Heart right ventricle (tissue), 16 donors: ENCODE data around the gene CCDC7. TPM values are rescaled to one million over a fixed set of nuclear protein-coding genes. Genes with fewer than 3 reads are reported as not detected.
"Not testable (repeated sequence)": the region's sequence is repeated elsewhere in the genome, so short reads cannot be mapped to it uniquely, and the experiment has no call there.

ENCODE experiments used
- ATAC-seq, 8 donors: fragments of 200-7000 bp; cut with Tn5 transposase; one replicate each; pipeline ENCODE4 v1.9.1; 2020; ENCODE audit warnings: mild to moderate bottlenecking in 8 of 8, moderate library complexity in 8 of 8, moderate number of reproducible peaks in 1 of 8
- DNase-seq, 2 donors: peaks; one replicate each; pipeline ENCODE4 v3.0.0-alpha.2; 2020
- H3K27ac ChIP-seq, 10 donors: fragments of 200-600 bp; sonication (generic) in 2 of 10; one replicate each; pipeline versions ENCODE4 v1.5.0 to v1.8.0; 2020 to 2022; ENCODE audit warnings: mild to moderate bottlenecking in 3 of 10
- H3K27me3 ChIP-seq, 7 donors: fragments of 200-600 bp; one replicate each; pipeline ENCODE4 v1.8.0; 2021 to 2022; ENCODE audit warnings: mild to moderate bottlenecking in 2 of 7
- H3K36me3 ChIP-seq, 9 donors: fragments of 200-600 bp; sonication (generic) in 1 of 9; one replicate each; pipeline versions ENCODE4 v1.5.0 to v1.8.0; 2020 to 2022; ENCODE audit warnings: mild to moderate bottlenecking in 2 of 9
- H3K4me1 ChIP-seq, 9 donors: fragments of 200-600 bp; sonication (generic) in 1 of 9; one replicate each; pipeline versions ENCODE4 v1.5.0 to v1.8.0; 2020 to 2022; ENCODE audit warnings: mild to moderate bottlenecking in 4 of 9
- H3K4me3 ChIP-seq, 10 donors: fragments of 200-600 bp; sonication (generic) in 2 of 10; one replicate each; pipeline versions ENCODE4 v1.5.0 to v1.8.0; 2020 to 2022; ENCODE audit warnings: mild to moderate bottlenecking in 7 of 10, moderate library complexity in 2 of 10
- H3K9me3 ChIP-seq, 11 donors: fragments of 200-600 bp in 10 of 11; sonication (generic) in 2 of 11; one replicate each; pipeline versions ENCODE4 v1.5.0 to v1.8.0; 2013 to 2022; ENCODE audit warnings: mild to moderate bottlenecking in 2 of 11, control low read depth in 1 of 11, moderate library complexity in 1 of 11
- CTCF ChIP-seq, 9 donors: fragments of 200-600 bp; sonication (generic) in 2 of 9; IDR thresholded peaks; one replicate each; pipeline versions ENCODE4 v1.5.0 to v1.8.0; 2021 to 2022; ENCODE audit warnings: antibody characterized with exemption in 9 of 9, mild to moderate bottlenecking in 5 of 9, moderate library complexity in 1 of 9
- WGBS, 2 donors: extraction: QIAGEN DNeasy Blood & Tissue Kit; methylation state at CpG; one replicate each; pipeline ENCODE4 v1.1.7; 2013; ENCODE audit warnings: inconsistent platforms in 1 of 2; 5-methylcytosine and 5-hydroxymethylcytosine counted together
- intact Hi-C, 10 donors: fragments of 100-400 bp; cut with DNase I; formaldehyde crosslinking; loops; one replicate each; pipeline versions ENCODE4 v1.11.1 to v1.14.2; 2022
- polyA plus RNA-seq, 2 donors: library from polyadenylated mRNA; stranded (reverse); fragments of 200-250 nt; gene quantifications; one replicate each; pipeline ENCODE4 v1.2.3, GENCODE V29; 2013
- total RNA-seq, 10 donors: library from RNA; stranded (reverse); fragmentation: NEBNext Ultra II Directional in 3 of 10; extraction: Animal tissue kit (Norgen Biotek cat#: 25700) in 3 of 10; gene quantifications; one replicate each; pipeline versions ENCODE4 v1.2.1 to v1.2.4, GENCODE V29; 2021 to 2023
- donor health status: Arrhythmogenic right ventricular cardiomyopathy.
- donor health status: ischemic (EF 13 %, LVEDD 7.1; RV severe dilation, severe dysfunction).
- donor health status: healthy with polysubstance abuse.
- donor health status: DM: no; HTN: yes; CAD: no.
- donor health status: DM: no; HTN: no; CAD: no.
- donor health status: ischemic (EF 25% LVEDD 6.9; RV normal size, moderate dysfunction).
- donor health status: ischemic (EF 25% LVEDD 5.7; RV mildly dilated, moderate dysfunction).
- donor health status: healthy.
- donor health status: DM: yes; HTN: yes; CAD: no.
- donor health status: Ischemic cardiomyopathy.
- donor health status: ischemic (EF 35%, LVEDD 5.7; RV mildly dilated, moderate dysfunction).
- donor health status: nonischemic (EF 11% LVEDD 7.7; RV severe dilation, severe dysfunction).
- donor health status: DM: yes; HTN: yes; CAD: no.
- donor health status: PGD.
- donor health status: ischemic (EF 29% LVEDD 5.4; RV normal size, mild dysfunction).
- donor health status: nonischemic (EF 23%, LVEDD 6.1; RV moderate dilation, normal function).

CCDC7 gene
- total and polyA plus RNA-seq, 12 donors = 0.96 to 34.1 (median 20.4) TPM

- no peak overlapping the region for H3K27ac ChIP-seq
- TF ChIP-seq CTCF (IDR thresholded peaks at IDR 0.05) = no peak
- WGBS, 2 donors = 50 to 100% methylated on average over 1 of the region's 1 CpG
Measured at GRCh38 chr10:32627183-32627582, 181.2 kb downstream of the CCDC7 start.

GRCh38 chr10:32629910-32630309 lies 184.0 kb downstream of the CCDC7 start:
- Histone ChIP-seq H3K27ac (no peak overlapping the region), H3K4me3 (no peak overlapping the region), H3K27me3 (no peaks in the 10 kb centered on the region), H3K9me3 (peaks cover 0 to 20% (median 7%) of the 10 kb centered on the region in 11 donors), H3K4me1 (peaks cover 0 to 2% (median 0%) of the 10 kb centered on the region in 9 donors), H3K36me3 (peaks cover 0 to 9% (median 0%) of the 10 kb centered on the region in 9 donors)
- intact Hi-C loops = no loop called here
- no peak for TF ChIP-seq CTCF (IDR thresholded peaks at IDR 0.05)
- ATAC-seq = no peak
- no peak for DNase-seq

More at GRCh38 chr10:32627183-32627582, 181.2 kb downstream of the CCDC7 start:
- DNase-seq = no peak
- peaks cover 0 to 17% (median 0%) of the 10 kb centered on the region in 9 donors for H3K36me3 ChIP-seq
- no peaks in the 10 kb centered on the region for H3K27me3 ChIP-seq
- H3K4me3 ChIP-seq = no peak overlapping the region
- no peak for ATAC-seq
- peaks cover 0 to 20% (median 7%) of the 10 kb centered on the region in 11 donors for H3K9me3 ChIP-seq
- intact Hi-C loops = no loop called here
- H3K4me1 ChIP-seq = peaks cover 0 to 2% (median 0%) of the 10 kb centered on the region in 9 donors

- ATAC-seq (no peak), DNase-seq (no peak)
- Histone ChIP-seq H3K27me3 (no peaks in the 10 kb centered on the region), H3K4me1 (no peaks in the 10 kb centered on the region), H3K4me3 (no peak overlapping the region), H3K9me3 (peaks cover 0 to 47% (median 12%) of the 10 kb centered on the region in 11 donors), H3K36me3 (peaks cover 0 to 22% (median 0%) of the 10 kb centered on the region in 9 donors), H3K27ac (no peak overlapping the region)
- WGBS, 2 donors = 96 to 98% methylated on average over 1 of the region's 1 CpG
- TF ChIP-seq CTCF (IDR thresholded peaks at IDR 0.05) = no peak
- intact Hi-C loops = no loop called here
Measured at GRCh38 chr10:32646535-32646934, 200.6 kb downstream of the CCDC7 start.

GRCh38 chr10:32650246-32650655 lies 204.3 kb downstream of the CCDC7 start:
- no peak for DNase-seq
- intact Hi-C loops = no loop called here
- Histone ChIP-seq H3K4me3 (no peak overlapping the region), H3K9me3 (peaks cover 0 to 72% (median 23%) of the 10 kb centered on the region in 11 donors), H3K36me3 (peaks cover 0 to 21% (median 0%) of the 10 kb centered on the region in 9 donors), H3K4me1 (no peaks in the 10 kb centered on the region), H3K27ac (no peak overlapping the region), H3K27me3 (no peaks in the 10 kb centered on the region)
- ATAC-seq = no peak
- TF ChIP-seq CTCF (IDR thresholded peaks at IDR 0.05) = no peak
- 84 to 93% methylated on average over 1 of the region's 1 CpG for WGBS, 2 donors

- 2 to 84% methylated on average over 1 of the region's 1 CpG for WGBS, 2 donors
- H3K36me3 ChIP-seq = peaks cover 0 to 30% (median 0%) of the 10 kb centered on the region in 9 donors
- intact Hi-C loops, H3K27me3 ChIP-seq, DNase-seq, H3K4me3 ChIP-seq, ATAC-seq, H3K4me1 ChIP-seq, H3K27ac ChIP-seq: not testable (repeated sequence)
- peaks cover 0 to 63% (median 28%) of the 10 kb centered on the region in 11 donors for H3K9me3 ChIP-seq
Measured at GRCh38 chr10:32657430-32657829, 211.5 kb downstream of the CCDC7 start.
